ENCODE results near the gene WDR88.
"Not testable (repeated sequence)": the region's sequence is repeated elsewhere in the genome, so short reads cannot be mapped to it uniquely, and the experiment has no call there.

The WDR88 gene

DNA sequence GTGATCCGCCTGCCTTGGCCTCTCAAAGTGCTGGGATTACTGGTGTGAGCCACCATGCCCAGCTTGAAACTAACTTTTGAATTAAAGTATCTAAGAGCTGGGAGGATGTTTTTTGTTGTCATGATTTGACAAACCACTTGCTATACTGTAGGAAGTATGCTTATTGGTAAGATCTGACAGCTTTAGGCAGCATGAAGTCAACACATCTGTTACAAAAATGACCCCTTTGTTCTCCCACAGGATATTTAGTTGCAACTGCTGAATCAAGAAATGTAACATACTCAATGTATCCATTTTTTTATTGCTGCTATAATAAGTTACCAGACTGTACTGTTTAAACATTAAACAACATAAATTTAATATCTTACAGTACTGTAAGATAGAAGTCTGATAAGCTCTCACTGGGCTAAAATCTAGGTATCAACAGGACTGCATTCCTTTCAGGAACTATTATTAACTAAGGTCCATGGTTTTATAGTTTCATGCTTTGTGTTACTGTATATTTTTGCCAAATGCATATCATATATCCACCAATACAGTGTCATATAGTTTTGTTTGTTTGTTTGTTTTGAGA is 39.4 kb downstream of the WDR88 start:
- DNase-seq (ENCODE audit: low spot score), result no peak

DNA sequence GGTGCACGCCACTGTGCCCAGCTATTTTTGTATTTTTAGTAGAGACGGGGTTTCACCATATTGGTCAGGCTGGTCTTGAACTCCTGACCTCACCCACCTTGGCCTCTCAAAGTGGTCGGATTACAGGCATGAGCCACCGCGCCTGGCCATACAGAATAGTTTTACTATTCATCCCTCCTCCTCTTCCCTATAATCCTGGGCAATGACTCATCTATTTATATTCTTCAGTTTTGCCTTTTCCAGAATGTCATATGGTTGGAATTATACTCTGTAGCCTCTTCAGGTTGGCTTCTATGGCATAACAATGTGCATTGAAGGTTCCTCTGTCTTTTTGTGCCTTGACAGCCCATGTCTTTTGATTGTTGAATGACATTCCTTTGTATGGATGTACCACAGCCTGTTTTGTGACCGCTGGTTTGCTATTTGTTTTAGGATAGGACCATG is 40.0 kb downstream of the WDR88 start:
- no peak for DNase-seq (ENCODE audit: low spot score)

DNA sequence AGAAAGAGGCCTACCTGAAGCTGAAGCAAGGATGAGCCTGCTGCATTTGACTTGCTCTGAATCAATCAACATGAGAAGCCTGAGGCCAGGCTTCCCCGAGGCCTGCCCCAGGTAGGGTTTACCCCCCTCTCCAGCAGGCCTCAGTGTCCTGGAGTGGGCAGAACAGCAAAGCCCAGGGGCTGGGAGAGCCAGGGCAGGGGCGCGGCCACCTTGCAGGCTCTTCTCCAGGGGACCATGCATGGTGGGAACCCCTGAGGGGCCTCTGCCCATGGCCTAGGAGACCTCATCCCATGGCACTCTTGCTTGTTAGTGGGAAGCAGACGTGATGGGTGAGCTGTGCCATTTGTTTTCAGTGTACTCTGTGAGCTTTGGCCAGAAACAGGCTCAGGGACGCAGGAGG is 42.3 kb downstream of the WDR88 start:
- no peak for DNase-seq (ENCODE audit: low spot score)

DNA sequence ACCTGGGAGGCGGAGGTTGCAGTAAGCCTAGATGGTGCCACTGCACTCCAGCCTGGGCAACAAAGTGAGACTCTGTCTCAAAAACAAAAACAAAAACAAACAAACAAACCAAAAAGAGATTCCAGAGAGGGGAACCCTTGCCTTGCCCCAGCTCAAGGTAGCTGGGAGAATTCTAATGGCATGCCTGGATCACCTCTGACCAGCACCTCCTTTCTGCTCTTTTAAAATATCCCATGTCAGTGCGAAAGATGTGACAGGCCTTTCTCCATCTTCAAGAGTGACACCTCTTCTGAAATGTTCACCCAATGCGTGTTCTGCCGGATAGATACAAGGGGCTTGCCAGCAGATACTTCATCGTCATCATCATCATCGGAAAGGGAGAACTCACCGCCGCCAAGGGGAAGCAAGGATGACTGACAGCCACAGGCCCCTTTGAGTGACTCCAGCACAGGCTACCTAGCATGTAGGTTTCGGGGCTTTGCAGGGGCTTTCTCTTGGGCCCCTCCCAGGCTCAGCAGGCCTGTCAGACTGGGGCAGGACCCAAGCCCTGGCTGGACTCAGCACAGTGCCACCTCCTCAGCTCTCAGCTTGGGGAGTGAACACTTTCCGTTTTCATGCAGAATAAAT is 43.4 kb downstream of the WDR88 start:
- no peak for DNase-seq (ENCODE audit: low spot score)

DNA sequence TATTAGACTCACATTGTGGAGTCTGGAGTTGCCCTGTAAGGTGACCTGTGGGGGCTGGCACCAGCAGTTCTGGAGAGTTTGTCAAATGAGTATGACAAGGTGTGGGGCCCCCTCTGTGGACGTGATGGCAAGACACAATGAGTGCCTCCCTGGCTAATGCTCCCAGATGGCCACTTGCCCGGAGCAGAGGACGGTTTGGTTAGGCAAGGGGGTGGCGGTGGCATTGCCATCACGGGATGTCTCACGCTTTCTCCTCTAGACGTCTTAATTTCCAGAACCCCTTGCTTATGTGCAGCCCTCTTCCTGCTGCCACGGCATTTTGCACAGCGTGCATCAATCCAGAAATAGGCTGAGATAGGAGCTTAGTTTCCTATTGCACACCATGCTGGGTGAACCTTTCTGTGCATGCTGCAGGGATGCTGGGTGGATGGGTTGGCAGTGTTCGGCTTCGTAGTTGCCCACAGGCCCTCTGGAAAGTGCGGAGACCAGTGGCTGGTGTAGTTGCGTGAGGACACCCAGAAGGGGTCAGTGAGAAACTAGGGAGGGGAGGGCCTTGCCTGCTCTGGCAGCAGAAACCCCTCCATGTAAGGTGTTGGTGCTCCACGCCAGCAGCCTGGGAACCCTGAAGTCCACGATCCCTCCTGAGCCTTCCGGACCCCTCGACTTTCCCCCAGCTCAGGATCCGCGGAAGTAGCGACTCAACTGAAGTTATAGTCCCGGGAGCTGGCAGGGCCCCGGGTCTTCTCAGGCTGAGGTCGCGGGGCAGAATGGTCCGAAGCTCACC is 44.2 kb downstream of the WDR88 start:
- DNase-seq (ENCODE audit: low spot score), result no peak

DNA sequence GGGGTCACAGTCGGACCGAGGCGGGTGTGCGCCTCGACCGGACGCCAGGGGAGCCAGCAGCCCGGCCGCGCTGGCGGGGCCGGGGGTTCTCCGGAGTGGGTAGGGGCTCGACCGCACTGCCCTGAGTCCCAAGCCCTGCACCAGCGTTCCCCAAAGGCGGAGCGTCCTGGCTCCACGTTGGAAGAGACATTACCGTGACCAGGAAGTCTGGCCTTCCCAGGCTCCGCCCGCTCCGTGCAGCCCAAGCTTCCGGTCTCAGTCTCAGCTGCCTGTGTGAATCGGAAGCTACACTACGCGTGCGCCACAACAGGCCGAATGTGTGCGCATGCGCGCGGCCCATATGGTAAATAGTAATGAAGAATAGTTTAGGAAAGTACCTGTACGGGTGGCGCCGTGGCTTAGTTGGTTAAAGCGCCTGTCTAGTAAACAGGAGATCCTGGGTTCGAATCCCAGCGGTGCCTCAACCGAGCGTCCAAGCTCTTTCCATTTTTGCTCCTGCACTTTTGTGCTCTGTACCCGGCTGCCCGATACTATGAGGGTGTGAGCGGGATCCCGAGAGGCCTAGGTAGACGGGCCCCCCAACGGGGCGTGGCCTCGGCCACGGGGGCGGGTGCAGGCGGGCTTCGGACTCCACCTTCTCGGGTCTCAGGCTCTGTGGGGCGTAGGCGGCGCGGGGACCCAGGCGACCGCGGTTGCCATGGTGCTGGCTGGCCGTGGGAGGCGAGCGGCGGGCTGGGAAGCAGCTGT is 44.9 kb downstream of the WDR88 start:
- DNase-seq (ENCODE audit: low spot score), result peak; percentile 96

DNA sequence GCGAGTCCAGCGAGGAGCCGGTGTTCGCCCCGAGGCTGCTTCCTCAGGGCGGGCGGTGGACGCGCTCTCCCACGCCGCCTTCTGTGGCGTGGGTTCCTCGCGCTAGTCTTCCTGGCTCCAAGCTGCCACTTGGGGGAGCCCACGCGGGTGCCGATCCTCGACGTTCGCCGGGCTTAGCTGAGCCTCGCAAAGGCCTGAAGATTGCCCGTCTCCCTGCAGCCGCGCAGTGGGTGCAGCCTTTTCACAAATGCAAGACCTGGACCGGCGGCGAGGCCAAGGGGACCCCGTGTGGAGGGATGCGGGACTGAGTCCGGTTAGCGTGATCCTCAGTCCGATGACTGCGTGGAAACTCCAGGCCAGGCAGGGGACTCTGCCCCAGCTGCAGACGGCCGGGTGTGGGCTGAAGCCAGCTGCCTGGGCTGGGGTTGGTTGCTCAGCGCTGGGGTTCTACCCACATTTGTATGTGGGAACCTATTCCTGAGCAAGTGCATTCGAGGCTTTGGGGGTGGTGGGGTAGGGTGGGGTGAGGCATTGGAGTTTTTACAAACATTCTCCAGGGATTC is 45.6 kb downstream of the WDR88 start:
- peak; percentile 82 for DNase-seq (ENCODE audit: low spot score)

DNA sequence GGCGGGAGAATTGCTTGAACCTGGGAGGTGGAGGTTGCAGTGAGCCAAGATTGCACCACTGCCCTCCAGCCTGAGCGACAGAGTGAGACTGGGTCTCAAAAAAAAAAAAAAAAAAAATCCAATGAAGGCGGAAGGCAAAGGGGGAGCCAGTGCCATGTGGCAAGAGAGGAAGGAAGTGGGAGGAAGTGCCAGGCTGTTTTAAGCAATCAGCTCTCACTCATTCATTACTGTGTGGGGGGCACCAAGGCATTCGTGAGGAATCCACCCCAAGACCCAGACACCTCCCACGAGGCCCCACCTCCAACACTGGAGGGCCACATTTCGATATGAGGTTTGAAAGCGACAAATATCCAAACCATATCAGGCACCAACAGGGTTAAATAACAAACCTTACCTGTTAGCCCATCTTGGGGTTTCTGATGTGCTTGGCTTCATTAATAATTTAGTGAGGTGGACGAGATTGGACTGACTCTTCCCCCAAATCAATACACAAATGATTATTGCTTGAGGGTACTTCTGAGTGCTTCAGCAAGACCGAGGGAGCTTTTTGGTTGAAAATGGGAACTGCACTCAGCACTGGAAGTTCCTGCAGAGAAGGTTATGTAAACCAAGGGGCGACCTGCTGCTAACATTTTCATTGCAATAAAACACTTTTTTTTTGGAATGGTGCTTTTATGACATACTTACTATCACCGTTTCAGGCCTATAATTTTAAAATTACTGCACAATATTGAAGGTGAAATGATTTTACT is 54.7 kb downstream of the WDR88 start:
- peak; percentile 22 for DNase-seq (ENCODE audit: low spot score)

DNA sequence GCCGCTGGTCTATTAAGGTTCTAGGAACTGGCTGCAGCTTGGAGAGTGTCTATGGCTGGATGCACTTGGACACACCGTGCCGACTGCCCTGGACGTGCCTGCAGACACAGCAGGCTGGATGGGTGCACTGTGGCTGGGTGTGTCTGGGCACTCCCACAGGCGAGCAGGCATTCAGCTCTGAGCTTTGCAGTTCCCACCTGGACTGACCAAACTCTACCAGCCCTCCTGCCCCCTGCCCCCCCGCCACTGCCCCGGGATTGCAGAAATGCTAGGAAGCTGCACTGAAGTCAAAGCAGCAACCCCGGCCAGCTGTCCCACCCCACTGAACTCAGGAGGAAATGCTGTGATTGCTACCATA is 55.2 kb downstream of the WDR88 start:
- no peak for DNase-seq (ENCODE audit: low spot score)

DNA sequence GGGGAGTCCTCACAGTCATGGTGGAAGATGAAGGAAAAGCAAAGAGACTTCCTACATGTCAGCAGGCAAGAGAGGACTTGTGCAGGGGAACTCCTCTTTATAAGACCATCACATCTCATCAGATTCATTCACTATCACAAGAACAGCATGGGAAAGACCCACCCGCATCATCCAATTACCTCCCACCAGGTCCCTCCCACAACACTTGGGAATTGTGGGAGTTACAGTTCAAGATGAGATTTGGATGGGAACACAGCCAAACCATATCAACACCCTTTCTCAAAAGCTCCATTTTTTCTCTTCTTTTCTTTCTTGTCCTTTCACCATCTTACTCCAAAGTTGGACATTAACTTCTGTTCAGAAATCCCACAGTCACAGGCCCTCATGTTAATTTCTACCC is 57.5 kb downstream of the WDR88 start:
- DNase-seq (ENCODE audit: low spot score), result no peak

DNA sequence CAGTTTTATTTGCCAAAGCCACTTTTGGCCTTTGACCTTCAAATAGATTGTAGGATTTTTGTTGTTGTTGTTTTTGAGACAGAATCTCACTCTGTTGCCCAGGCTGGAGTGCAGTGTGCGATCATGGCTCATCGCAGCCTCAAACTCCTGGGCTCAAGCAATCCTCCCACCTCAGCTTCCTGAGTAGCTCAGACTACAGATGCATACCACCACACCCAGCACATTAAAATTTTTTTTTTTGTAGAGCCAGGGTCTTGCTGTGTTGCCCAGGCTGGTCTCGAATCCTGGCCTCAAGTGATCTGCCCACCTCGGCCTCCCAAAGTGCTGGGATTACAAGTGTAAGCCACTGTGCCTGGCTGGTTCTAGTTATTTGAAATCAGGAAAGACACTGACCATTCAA is 59.2 kb downstream of the WDR88 start:
- DNase-seq (ENCODE audit: low spot score), result not testable (repeated sequence)

DNA sequence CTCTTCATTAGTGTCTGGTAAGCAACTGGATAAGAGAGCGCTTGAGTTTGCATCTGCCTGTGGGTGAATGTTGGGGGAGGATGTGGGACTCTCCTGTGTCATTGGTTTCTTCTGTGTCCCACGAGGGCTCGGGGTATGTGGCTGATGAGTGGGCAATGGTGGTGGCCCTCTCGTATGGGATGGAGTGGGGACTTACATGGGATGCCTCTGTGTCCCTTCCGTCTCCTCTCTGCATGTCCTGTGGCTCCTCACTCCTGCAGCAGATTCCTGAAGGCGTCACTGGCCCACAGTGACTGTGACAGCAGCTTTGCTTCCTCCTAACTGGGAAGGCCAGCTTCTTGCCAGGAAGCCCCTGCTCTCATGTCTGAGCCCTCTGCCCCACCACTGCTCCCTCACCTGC is 59.6 kb downstream of the WDR88 start:
- no peak for DNase-seq (ENCODE audit: low spot score)

DNA sequence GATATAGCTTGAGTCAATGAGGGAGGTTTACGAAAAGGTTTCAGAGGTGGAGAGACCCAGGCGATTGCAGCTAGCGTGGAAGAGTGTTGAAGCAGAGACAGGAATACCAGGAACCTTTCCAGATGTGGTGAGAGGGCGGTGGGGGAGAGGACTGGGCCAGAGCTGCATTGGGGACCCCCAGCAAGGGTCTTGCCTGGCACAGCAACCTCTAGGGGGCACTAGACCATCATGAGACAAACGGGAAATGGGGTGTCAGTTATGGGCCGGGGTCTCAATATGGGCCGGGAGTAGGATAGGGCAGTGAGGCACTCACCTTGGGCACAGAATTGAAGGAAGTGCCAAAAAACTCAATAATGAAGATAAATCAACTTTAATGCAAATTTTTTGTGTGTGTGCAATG is 60.1 kb downstream of the WDR88 start:
- DNase-seq (ENCODE audit: low spot score), result no peak

DNA sequence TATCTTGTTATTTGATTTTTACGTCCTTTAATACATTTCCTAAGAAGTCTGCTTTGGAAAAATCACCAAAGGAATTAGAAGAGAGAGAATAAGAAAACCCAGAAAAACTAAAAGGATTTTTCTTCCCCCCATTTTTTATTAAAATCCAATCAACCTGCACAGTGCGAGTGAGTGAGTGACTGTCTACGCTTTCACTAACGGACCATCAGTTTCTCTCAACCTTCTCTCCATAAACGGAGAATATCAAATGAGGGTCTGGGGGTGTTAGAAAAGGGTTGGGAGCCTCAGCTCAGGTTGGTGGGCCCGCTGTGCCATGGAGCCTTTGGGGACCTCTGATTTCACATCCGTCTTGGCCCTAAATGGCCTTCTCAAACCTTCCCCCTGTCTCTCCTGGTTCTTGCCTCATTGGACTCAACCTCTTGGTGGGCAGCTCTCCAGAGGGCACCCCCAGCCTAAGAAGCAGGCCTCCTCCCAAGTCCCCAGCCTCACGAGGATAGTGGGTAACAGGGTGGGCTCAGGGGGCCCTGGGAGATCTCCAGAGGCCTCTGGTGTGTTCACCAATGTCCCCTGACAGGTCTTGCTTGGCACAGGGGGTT is 61.5 kb downstream of the WDR88 start:
- no peak for DNase-seq (ENCODE audit: low spot score)

DNA sequence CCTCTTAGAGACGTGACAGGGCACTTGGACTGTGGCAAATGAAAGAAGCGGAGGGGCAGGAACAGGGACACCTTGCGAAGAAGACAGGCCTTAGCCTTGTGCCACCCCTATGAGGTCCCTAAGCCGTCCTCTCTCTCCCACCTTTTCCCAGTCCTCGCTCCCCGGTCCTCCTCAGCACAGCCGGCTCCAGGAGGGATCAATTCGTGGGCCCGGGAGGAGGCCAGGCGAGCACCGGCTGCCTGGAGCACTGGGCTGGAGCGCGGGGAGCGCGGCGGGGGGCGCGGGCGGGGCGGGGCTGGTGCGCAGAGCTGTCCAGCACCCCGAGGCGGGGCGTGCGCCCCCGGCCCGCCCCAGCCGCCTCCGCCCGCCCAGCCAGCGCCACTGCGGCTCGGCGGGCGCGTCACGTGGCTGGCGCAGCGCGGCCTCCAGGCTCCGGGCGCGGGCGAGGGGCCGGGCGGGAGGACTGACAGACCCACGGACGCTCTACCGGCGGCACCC is 62.0 kb downstream of the WDR88 start, which contains the start of gene LRP3:
TSS of gene LRP3 (plus strand) at position 466 of the 498 bp plus-strand sequence. CDS start 456 bp downstream, outside the sequence.
- no peak for DNase-seq (ENCODE audit: low spot score)

DNA sequence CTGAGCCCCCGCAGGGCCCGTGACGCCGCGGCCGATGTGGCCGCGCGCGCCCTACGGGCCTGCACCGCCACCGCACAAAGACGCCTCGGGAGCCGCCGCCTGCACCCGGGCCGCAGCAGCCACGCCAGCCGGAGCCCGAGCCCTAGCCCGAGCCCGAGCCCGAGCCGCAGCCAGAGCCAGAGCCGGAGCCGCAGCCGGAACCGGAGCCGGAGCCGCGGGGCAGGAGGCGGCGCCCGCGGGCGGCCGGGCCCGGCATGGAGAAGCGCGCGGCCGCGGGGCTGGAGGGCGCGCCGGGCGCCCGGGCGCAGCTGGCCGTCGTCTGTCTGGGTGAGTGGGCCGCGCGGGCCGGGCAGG is 62.6 kb downstream of the WDR88 start:
- no peak for DNase-seq (ENCODE audit: low spot score)

DNA sequence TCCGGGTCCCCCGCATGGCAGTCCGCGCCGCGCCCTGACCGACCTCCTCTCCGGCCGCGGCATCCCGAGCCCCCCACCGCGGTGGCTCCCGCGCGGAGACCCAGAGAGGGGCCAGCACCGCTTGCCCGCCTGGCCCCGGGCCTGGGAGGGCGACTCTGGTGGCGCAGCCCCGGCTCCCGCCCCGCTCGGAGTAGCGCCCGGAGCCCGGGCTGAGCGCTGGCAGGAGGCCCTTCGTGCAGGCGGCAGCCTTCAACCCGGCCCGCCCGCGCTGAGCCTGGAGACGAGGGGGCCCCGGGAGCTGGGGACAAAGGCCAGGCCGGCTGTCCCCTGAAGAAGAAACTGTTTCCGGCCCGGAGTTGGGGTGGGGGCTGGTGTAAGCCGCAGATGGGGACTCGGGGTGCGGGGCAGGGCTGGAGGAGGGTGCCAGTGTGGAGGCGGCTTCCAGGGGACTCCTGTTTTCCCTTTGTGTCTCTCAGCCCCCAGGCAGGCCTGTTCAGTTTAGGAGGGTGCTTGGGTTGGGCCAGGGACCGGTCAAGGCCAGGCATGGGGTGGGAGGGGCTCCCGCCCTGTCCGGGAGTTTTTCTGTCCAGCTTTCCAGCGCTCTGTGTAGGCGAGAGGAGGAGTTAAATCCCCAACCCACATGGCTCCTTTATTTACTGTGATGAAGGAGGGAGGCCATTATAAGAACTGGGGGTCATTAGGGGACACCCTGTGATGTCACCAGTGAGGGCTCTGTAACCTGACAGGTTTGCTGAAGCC is 63.2 kb downstream of the WDR88 start:
- no peak for DNase-seq (ENCODE audit: low spot score)

DNA sequence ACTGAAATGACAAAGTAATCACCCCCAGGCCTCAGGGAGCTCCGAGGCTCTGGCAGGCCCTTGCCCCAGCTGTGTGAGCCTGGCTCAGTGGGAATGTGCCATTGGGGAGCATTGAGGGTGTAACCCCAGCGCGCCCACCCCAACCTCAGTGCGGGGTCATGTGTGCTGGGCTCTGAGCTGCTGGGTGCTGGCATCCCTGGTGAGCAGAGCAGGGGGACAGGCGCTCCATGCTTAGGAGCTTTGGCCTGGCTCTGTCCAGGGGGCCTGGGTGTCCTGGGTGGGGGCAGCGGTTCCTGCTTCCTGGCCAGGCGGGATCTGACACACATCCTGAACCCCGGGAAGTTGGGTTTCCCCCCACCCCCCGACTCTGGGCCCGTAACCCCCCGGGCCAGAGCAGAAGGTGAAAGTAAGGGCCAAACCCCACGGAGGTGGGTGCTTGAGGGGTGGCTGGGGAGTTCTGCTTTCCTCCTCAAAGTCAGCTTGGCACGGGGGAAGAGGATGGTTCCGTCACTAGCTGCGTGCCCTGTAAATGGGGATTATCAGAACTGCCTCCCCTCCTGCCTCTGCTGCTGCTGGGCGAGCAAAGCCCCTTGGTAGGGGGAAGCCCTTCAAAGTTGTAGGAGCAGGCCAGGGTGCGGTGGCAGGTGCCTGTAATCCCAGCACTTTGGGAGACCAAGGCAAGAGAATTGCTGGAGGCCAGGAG is 63.9 kb downstream of the WDR88 start:
- DNase-seq (ENCODE audit: low spot score), result no peak

DNA sequence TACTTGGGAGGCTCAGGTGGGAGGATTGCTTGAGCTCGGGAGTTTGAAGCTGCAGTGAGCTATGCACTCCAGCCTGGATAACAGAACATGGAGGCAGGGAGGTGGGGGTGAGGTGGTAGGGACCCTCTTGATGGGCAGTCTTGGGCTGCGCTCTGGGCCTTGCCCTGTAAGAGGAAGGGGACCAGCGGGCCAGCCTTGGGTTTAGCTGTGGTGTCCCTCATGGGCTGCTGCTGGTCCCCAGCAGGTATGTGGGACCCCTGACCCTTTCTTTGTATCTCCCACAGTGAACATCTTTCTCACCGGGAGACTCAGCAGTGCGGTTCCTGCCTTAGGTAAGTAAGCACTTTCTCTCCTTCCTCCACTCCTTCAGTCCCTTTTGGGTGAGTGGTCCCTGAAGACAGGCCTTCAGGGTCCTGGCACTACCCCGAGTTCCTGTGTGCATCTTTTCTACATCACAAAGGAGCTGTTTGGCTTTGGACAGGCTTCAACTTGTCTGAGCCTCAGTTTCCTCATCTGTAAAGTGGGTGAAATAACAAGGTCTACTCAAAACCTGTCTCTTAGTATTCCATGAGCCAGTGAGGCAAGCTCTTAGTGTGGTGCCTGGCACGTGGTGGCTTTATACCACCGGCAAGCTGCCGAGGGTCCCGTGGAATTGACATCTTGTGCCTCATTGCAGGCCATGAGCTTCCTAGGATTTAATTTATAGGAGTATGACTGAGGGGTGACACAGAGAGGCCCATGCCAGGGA is 64.7 kb downstream of the WDR88 start:
- DNase-seq (ENCODE audit: low spot score), result no peak
